Parathyroid adenoma (tissue), 2 donors: ENCODE measurements around the gene MAP7.

Experiments
- H2AFZ ChIP-seq: fragments of 300-600 bp; sonication (generic); one replicate; pipeline ENCODE4 v1.7.0; 2017; ENCODE audit warnings: antibody characterized with exemption, mild to moderate bottlenecking
- H3K27ac ChIP-seq: fragments of 300-600 bp; sonication (generic); one replicate; pipeline ENCODE4 v1.7.0; 2017
- H3K27me3 ChIP-seq: fragments of 300-600 bp; sonication (generic); one replicate; pipeline ENCODE4 v1.7.0; 2017; ENCODE audit warnings: low read length; ENCODE audit not compliant: control insufficient read depth, insufficient read depth
- H3K36me3 ChIP-seq: fragments of 300-600 bp; sonication (generic); one replicate; pipeline ENCODE4 v1.7.0; 2017; ENCODE audit warnings: low read length; ENCODE audit not compliant: control insufficient read depth, insufficient read depth
- H3K4me1 ChIP-seq: fragments of 300-600 bp; sonication (generic); one replicate; pipeline ENCODE4 v1.7.0; 2017; ENCODE audit warnings: control low read depth
- H3K4me2 ChIP-seq: fragments of 300-600 bp; sonication (generic); one replicate; pipeline ENCODE4 v1.7.0; 2017; ENCODE audit warnings: low read length
- H3K4me3 ChIP-seq: fragments of 300-600 bp; sonication (generic); one replicate; pipeline ENCODE4 v1.7.0; 2017; ENCODE audit warnings: low read depth, low read length
- H3K79me2 ChIP-seq: fragments of 300-600 bp; sonication (generic); one replicate; pipeline ENCODE4 v1.7.0; 2017; ENCODE audit warnings: control low read depth
- H3K9ac ChIP-seq: fragments of 300-600 bp; sonication (generic); one replicate; pipeline ENCODE4 v1.7.0; 2017; ENCODE audit warnings: mild to moderate bottlenecking
- H3K9me3 ChIP-seq: fragments of 300-600 bp; sonication (generic); one replicate; pipeline ENCODE4 v1.7.0; 2017; ENCODE audit warnings: low read length; ENCODE audit not compliant: control insufficient read depth
- TF ChIP-seq, protein P1 (sequence below): fragments of 300-600 bp; sonication (generic); IDR thresholded peaks from one replicate; pipeline ENCODE4 v1.7.0; 2017; ENCODE audit warnings: antibody characterized with exemption, mild to moderate bottlenecking
- donor health status: primary hyperparathyroidism.

The MAP7 gene

GRCh38 chr6:136324686-136325380 lies 225.4 kb downstream of the MAP7 start:
- H2AFZ ChIP-seq = no peak overlapping the region
- H3K9me3 ChIP-seq = no peaks in the 10 kb centered on the region
- no peaks in the 10 kb centered on the region for H3K27me3 ChIP-seq
- H3K79me2 ChIP-seq = no peaks in the 10 kb centered on the region
- TF ChIP-seq, protein P1, sequence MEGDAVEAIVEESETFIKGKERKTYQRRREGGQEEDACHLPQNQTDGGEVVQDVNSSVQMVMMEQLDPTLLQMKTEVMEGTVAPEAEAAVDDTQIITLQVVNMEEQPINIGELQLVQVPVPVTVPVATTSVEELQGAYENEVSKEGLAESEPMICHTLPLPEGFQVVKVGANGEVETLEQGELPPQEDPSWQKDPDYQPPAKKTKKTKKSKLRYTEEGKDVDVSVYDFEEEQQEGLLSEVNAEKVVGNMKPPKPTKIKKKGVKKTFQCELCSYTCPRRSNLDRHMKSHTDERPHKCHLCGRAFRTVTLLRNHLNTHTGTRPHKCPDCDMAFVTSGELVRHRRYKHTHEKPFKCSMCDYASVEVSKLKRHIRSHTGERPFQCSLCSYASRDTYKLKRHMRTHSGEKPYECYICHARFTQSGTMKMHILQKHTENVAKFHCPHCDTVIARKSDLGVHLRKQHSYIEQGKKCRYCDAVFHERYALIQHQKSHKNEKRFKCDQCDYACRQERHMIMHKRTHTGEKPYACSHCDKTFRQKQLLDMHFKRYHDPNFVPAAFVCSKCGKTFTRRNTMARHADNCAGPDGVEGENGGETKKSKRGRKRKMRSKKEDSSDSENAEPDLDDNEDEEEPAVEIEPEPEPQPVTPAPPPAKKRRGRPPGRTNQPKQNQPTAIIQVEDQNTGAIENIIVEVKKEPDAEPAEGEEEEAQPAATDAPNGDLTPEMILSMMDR = no peak
- no peak overlapping the region for H3K4me2 ChIP-seq
- no peak overlapping the region for H3K27ac ChIP-seq
- H3K36me3 ChIP-seq = no peaks in the 10 kb centered on the region
- H3K9ac ChIP-seq = no peak overlapping the region
- H3K4me1 ChIP-seq = peaks cover 5% of the 10 kb centered on the region
- no peak overlapping the region for H3K4me3 ChIP-seq

DNA sequence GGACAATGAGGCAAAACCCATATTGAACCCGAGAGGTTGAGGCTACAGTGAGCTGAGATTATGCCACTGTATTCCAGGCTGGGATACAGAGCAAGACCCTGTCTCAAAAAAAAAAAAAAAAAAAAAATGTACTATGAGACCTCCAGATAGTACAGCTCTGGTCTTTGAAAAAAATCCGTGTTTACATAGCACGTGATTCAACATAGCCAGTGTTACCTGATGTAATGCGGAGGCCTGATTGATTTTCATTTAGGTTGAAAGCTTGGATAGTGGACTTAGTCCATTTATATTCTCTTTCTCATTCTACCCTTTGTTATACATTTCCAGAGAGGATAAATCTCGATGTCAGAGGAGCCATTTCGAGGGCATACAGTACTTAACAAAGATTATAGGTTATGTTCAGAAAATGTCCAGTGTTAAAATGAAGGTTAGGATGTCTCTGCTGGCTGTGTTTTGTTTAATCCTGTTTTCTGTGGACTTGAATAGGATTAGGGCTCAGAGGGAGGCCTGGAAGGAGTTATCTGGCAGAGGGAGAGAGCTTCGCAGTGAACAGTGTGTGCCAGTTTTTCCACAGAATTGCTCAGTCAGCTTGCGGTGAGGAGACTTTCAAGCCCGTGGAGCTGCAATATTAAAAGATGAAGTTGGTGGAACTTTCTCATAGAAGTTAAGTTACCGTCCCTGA lies 226.7 kb downstream of the MAP7 start:
- Histone ChIP-seq H3K79me2 (no peaks in the 10 kb centered on the region), H3K4me1 (peaks cover 5% of the 10 kb centered on the region), H3K9ac (no peak overlapping the region), H3K27me3 (no peaks in the 10 kb centered on the region), H3K36me3 (no peaks in the 10 kb centered on the region), H3K9me3 (no peaks in the 10 kb centered on the region), H3K4me3 (no peak overlapping the region), H3K27ac (no peak overlapping the region), H3K4me2 (no peak overlapping the region), H2AFZ (no peak overlapping the region)
- TF ChIP-seq, protein P1 = no peak

DNA sequence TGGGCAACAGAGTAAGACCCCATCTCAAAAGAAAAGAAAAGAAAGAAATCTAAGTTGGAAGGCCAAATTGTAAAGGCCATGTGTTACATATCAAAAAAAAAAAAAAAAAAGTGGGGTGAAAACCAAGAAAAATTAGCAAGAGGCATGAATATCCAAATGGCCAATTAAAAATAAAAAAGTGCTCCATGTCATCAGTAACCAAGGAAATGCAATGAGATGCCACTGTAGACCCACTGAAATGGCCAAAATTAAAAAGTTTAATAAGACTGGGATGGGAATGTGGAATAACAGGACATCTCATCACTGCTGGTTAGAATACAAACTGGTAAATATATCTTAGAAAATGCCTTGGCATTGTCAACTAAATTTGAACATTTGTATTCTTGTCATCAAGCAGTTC lies 230.5 kb downstream of the MAP7 start:
- TF ChIP-seq, protein P1 = no peak
- H3K4me1 ChIP-seq = no peaks in the 10 kb centered on the region
- no peak overlapping the region for H3K9ac ChIP-seq
- H3K79me2 ChIP-seq = no peaks in the 10 kb centered on the region
- H3K27me3 ChIP-seq = no peaks in the 10 kb centered on the region
- H3K27ac ChIP-seq = no peak overlapping the region
- no peak overlapping the region for H2AFZ ChIP-seq
- H3K4me3 ChIP-seq = no peak overlapping the region
- H3K36me3 ChIP-seq = no peaks in the 10 kb centered on the region
- no peak overlapping the region for H3K4me2 ChIP-seq
- no peaks in the 10 kb centered on the region for H3K9me3 ChIP-seq

- Histone ChIP-seq H3K27me3 (no peaks in the 10 kb centered on the region), H3K27ac (no peak overlapping the region), H3K9ac (no peak overlapping the region), H3K4me3 (no peak overlapping the region), H3K9me3 (no peaks in the 10 kb centered on the region), H2AFZ (no peak overlapping the region), H3K4me2 (no peak overlapping the region), H3K4me1 (no peaks in the 10 kb centered on the region), H3K79me2 (no peaks in the 10 kb centered on the region), H3K36me3 (no peaks in the 10 kb centered on the region)
- TF ChIP-seq, protein P1 = no peak
Observed at GRCh38 chr6:136318676-136319075, 231.5 kb downstream of the MAP7 start.
